Thyroid gland (tissue), 4 donors: ENCODE measurements around the gene VWA5B1. TPM values are rescaled to one million over a fixed set of nuclear protein-coding genes. Genes with fewer than 3 reads are reported as not detected.

Experiments
- DNase-seq, 2 donors: peaks; one replicate each; pipeline ENCODE4 v3.0.0-alpha.2; 2019
- H3K27ac ChIP-seq, 3 donors: fragments of 200-600 bp; sonication (generic); 1 replicate in 2 of 3; 2 replicates in 1 of 3; pipeline ENCODE4 v1.5.1; 2016 to 2019; ENCODE audit warnings: mild to moderate bottlenecking in 1 of 3, moderate library complexity in 1 of 3
- H3K27me3 ChIP-seq: fragments of 200-600 bp; sonication (generic); one replicate; pipeline ENCODE4 v1.5.1; 2019
- H3K36me3 ChIP-seq, 2 donors: fragments of 200-600 bp; sonication (generic); one replicate each; pipeline ENCODE4 v1.5.1; 2016 to 2019
- H3K4me1 ChIP-seq, 2 donors: fragments of 200-600 bp; sonication (generic); one replicate each; pipeline ENCODE4 v1.5.1; 2017 to 2019
- H3K4me3 ChIP-seq, 3 donors: fragments of 200-600 bp; sonication (generic); replicated peaks in 1 of 3; 1 replicate in 2 of 3; 2 replicates in 1 of 3; pipeline ENCODE4 v1.5.1; 2016; ENCODE audit warnings: mild to moderate bottlenecking in 1 of 3
- H3K9me3 ChIP-seq: fragments of 200-600 bp; sonication (generic); one replicate; pipeline ENCODE4 v1.5.1; 2017
- POLR2A ChIP-seq, 2 donors: fragments of 450-650 bp; IDR thresholded peaks; one replicate each; pipeline ENCODE4 v1.6.1; 2017; ENCODE audit warnings: antibody characterized with exemption in 2 of 2, mild to moderate bottlenecking in 2 of 2, moderate library complexity in 1 of 2
- WGBS, 2 donors: methylation state at CpG; one replicate each; pipeline ENCODE4 v1.1.5; 2017; 5-methylcytosine and 5-hydroxymethylcytosine counted together
- intact Hi-C: fragments of 100-400 bp; cut with DNase I; formaldehyde crosslinking; loops from one replicate; pipeline ENCODE4 v1.15.1; 2023
- total RNA-seq, 4 donors: library from RNA; depleted of rRNA; stranded (reverse); fragments of >200 nt; gene quantifications; one replicate each; pipeline ENCODE4 v1.2.3, GENCODE V29; 2016
- TF ChIP-seq, protein P1 (sequence below), 6 experiments: fragments of 200-600 bp in 3 of 6; fragments of 450-650 bp in 3 of 6; sonication (generic) in 3 of 6; IDR thresholded peaks; one replicate each; pipeline ENCODE4 v1.5.1; 2016 to 2019; ENCODE audit warnings: antibody characterized with exemption in 6 of 6, mild to moderate bottlenecking in 2 of 6, inconsistent platforms in 1 of 6, moderate library complexity in 1 of 6

The VWA5B1 gene
- total RNA-seq, 4 donors from 2014 or later: 0.45 TPM; not detected in 3

DNA sequence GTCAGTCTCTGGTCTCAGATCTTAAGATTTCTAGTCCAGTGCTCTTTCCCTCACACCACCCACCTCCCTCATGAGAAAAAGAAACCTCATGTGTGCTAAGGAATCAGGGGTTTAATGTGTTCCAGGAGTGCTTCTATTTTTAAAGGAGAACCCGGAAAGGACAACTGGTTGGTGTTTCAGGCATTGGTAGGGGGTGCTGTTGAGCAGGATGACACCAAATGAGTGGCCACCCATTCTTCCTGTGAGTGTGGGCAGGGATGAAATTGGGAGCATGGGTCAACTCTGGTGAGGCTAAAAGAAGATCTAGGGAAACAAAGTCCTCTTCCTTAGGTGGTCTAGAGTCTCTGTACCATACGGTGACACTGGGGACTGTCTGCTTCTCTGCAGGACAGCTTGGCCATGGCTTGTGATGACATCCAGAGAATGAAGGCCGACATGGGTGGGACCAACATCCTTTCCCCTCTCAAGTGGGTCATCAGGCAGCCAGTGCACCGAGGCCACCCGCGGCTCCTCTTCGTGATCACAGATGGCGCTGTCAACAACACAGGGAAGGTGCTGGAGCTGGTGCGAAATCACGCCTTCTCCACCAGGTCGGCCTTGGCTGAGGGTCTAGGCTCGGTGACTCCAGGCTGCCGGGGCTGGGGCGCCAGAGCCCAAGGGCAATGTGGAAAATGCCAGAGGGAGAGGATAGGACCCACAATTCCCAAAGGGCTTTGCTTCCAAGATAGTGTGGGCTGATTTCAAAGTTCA is 39.3 kb downstream of the VWA5B1 start:
- intact Hi-C loops: no loop called here
- whole genome bisulfite sequencing, 2 donors: 73 to 86% methylated on average over 8 to 14 of the region's 14 CpGs
- no peak for DNase-seq
- Histone ChIP-seq H3K4me1 (peaks cover 0 to 3% of the 10 kb centered on the region in 2 donors), H3K27me3 (no peaks in the 10 kb centered on the region), H3K27ac (no peak overlapping the region), H3K9me3 (no peaks in the 10 kb centered on the region), H3K36me3 (no peaks in the 10 kb centered on the region), H3K4me3 (no peak overlapping the region)
- no peak for TF ChIP-seq POLR2A (IDR thresholded peaks at IDR 0.05)
- TF ChIP-seq, protein P1, sequence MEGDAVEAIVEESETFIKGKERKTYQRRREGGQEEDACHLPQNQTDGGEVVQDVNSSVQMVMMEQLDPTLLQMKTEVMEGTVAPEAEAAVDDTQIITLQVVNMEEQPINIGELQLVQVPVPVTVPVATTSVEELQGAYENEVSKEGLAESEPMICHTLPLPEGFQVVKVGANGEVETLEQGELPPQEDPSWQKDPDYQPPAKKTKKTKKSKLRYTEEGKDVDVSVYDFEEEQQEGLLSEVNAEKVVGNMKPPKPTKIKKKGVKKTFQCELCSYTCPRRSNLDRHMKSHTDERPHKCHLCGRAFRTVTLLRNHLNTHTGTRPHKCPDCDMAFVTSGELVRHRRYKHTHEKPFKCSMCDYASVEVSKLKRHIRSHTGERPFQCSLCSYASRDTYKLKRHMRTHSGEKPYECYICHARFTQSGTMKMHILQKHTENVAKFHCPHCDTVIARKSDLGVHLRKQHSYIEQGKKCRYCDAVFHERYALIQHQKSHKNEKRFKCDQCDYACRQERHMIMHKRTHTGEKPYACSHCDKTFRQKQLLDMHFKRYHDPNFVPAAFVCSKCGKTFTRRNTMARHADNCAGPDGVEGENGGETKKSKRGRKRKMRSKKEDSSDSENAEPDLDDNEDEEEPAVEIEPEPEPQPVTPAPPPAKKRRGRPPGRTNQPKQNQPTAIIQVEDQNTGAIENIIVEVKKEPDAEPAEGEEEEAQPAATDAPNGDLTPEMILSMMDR (IDR thresholded peaks at IDR 0.05): no peak

- no peak overlapping the region for H3K4me3 ChIP-seq
- 84 to 91% methylated on average over 5 of the region's 5 CpGs for WGBS, 2 donors
- TF ChIP-seq, protein P1 (IDR thresholded peaks at IDR 0.05): no peak
- no peak for TF ChIP-seq POLR2A (IDR thresholded peaks at IDR 0.05)
- H3K4me1 ChIP-seq: no peaks in the 10 kb centered on the region
- no peaks in the 10 kb centered on the region for H3K9me3 ChIP-seq
- no peaks in the 10 kb centered on the region for H3K36me3 ChIP-seq
- DNase-seq: no peak
- no peak overlapping the region for H3K27ac ChIP-seq
- intact Hi-C loops: no loop called here
- H3K27me3 ChIP-seq: no peaks in the 10 kb centered on the region
Measured at GRCh38 chr1:20334103-20334502, 43.4 kb downstream of the VWA5B1 start.

- 86 to 88% methylated on average over 11 to 13 of the region's 13 CpGs for WGBS, 2 donors
- no peaks in the 10 kb centered on the region for H3K9me3 ChIP-seq
- DNase-seq: no peak
- no peaks in the 10 kb centered on the region for H3K27me3 ChIP-seq
- no peak overlapping the region for H3K4me3 ChIP-seq
- H3K4me1 ChIP-seq: no peaks in the 10 kb centered on the region
- H3K27ac ChIP-seq: no peak overlapping the region
- intact Hi-C loops: no loop called here
- no peaks in the 10 kb centered on the region for H3K36me3 ChIP-seq
- TF ChIP-seq, protein P1 (IDR thresholded peaks at IDR 0.05): no peak
- TF ChIP-seq POLR2A (IDR thresholded peaks at IDR 0.05): no peak
Measured at GRCh38 chr1:20336105-20336605, 45.5 kb downstream of the VWA5B1 start.

- Histone ChIP-seq H3K9me3 (no peaks in the 10 kb centered on the region), H3K4me1 (no peaks in the 10 kb centered on the region), H3K4me3 (no peak overlapping the region), H3K27me3 (no peaks in the 10 kb centered on the region), H3K27ac (no peak overlapping the region), H3K36me3 (no peaks in the 10 kb centered on the region)
- DNase-seq: no peak
- WGBS, 2 donors: 86 to 89% methylated on average over 7 of the region's 7 CpGs
- intact Hi-C loops: no loop called here
- TF ChIP-seq POLR2A (IDR thresholded peaks at IDR 0.05): no peak
- TF ChIP-seq, protein P1 (IDR thresholded peaks at IDR 0.05): no peak
Measured at GRCh38 chr1:20337581-20337980, 46.9 kb downstream of the VWA5B1 start.

DNA sequence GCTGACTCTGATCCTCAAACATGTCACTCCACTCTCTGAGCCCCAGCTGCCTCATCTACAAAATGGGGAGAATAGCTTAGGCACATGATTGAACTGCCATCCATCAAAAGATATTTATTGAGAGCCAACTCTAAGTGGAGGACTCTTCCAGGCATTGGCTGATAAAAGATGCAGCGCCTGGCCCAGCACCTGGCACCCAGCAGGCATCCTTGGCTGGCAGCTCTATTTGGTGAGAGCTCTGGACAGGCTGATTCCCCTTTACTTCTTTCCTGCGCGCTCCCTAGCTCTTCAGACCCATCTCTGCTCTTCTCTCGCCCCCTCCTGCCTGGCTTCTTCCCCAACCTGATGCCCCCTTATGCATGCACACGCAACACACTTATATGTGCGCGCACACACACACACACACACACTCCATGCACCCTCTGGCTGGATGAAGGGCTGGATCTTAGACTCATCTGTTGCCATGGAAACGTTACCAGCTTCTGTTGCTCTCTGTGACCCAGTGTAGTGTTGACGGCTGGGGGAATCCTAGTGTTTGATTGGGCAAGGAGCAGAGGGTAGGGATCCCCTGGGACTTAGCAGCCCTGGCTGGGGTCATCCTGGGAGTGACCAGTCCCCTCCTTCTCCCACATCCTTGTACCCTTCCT is 49.3 kb downstream of the VWA5B1 start:
- H3K27ac ChIP-seq: no peak overlapping the region
- WGBS, 2 donors: 66 to 74% methylated on average over 9 of the region's 9 CpGs
- no peak overlapping the region for H3K4me3 ChIP-seq
- H3K36me3 ChIP-seq: no peaks in the 10 kb centered on the region
- no peaks in the 10 kb centered on the region for H3K9me3 ChIP-seq
- DNase-seq: no peak
- intact Hi-C loops: no loop called here
- TF ChIP-seq POLR2A (IDR thresholded peaks at IDR 0.05): no peak
- TF ChIP-seq, protein P1 (IDR thresholded peaks at IDR 0.05): no peak
- peaks cover 0 to 11% of the 10 kb centered on the region in 2 donors for H3K4me1 ChIP-seq
- H3K27me3 ChIP-seq: no peaks in the 10 kb centered on the region
